ENCODE measurements around the gene DYNC2H1.

Gene DYNC2H1

DNA sequence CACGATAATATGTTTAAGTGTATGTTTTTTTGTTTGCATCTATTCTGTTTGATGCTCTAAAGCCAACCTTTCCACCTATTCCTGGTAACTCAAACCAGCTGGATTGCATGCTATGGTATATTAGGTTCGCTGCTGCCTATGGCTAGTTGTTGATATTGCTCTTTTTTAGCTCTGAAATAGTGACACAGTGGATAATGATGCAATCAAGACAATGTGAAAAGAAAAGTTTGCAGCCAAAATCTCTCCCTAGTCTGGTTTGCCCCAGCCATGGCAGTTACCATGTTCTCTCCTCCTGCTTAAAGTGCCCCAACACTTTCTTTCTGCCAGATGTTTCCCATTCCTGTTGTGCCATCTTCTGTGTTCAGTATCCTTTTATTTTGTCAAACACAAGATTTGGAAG lies 269.7 kb downstream of the DYNC2H1 start:
- DNase-seq (ENCODE audit: low spot score): no peak

DNA sequence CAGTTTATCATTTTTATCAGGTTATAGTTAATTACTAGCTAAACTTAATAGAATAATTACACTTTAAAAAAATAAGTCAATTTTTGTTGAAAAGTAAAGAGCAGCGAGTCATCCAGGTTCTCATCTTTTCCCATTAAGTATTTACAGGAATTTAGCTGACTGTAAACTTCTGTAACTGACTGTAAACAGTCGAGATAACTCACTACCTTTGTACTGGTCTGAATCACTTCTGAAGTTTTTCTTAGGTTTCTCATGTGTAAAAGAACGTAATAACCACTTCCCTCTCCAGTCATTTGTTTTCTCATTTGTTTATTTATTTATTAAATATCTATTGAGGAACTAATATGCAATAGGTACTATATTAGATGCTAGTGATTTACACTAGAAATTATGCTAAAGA lies 270.8 kb downstream of the DYNC2H1 start:
- DNase-seq (ENCODE audit: low spot score): no peak

DNA sequence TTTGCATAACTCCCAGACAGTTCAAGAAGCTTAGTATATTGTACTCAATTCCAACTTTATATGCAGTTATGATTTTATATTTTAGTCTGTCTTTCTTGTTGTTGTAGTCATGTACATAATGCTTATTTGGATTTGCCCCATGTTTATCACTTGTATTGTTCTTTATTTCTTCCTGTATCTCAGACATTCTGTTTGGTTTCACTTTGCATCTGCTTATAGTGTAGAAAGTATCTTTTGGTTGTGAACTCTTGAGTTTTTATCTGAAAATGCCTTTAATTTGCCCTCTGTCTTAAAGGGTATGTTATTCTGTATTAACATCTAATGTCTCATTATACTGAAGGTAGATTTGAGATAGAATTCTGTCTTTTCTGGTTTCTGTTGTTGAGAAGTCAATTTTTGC lies 275.4 kb downstream of the DYNC2H1 start:
- no peak for DNase-seq (ENCODE audit: low spot score)

DNA sequence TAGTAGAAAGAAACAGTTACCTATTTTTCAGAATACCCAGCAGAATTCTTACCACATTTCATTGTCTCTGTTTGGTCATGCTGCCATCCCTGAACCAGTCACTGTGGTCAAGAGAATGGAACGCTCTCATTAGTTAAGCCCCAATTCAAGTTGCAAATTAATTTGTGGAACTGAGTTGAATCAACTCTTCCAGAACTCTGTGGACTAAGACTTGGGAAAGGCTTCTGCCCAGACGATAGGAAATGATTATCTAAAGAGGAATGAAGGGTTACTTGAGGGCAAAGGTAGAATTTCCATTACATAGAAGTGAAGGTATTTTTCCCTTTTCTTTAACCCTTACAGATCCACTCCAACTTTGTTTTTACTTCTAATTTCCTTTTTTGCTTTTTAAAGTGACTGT lies 286.4 kb downstream of the DYNC2H1 start:
- DNase-seq (ENCODE audit: low spot score): no peak

DNA sequence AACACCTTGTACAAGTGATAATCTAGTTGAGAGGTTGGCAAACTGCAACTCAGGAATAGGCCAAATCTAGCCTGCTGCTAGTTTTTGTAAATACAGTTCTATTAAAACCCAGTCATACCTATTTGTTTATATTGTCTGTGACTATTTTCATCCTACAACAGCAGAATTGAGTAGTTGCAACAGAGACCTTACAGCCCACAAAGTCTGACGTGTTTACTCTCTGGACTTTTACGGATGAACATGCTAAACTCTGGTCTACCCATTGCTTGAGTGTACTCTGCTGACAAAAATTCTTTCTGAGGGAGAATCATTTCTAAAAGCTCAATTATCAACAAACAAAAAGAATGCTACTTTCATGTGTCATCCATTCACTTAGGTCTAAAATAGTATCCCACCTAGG lies 287.0 kb downstream of the DYNC2H1 start:
- DNase-seq (ENCODE audit: low spot score): no peak

DNA sequence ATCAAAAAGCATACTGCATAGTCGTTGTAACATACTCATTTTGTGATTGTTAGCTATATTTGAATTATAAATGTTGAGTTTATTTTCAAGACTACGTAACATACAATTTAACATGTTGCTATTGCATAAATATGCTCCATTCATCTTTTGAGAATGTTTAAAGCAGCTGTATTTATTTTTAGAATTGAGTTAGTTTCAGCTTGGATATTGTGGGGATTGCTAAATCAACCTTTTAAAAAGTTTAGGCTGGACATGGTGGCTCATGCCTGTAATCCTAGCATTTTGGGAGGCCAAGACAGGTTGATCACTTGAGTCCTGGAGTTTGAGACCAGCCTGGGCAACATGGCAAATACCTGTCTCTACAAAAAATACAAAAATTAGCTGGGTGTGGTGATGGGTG lies 288.1 kb downstream of the DYNC2H1 start:
- DNase-seq (ENCODE audit: low spot score): no peak

DNA sequence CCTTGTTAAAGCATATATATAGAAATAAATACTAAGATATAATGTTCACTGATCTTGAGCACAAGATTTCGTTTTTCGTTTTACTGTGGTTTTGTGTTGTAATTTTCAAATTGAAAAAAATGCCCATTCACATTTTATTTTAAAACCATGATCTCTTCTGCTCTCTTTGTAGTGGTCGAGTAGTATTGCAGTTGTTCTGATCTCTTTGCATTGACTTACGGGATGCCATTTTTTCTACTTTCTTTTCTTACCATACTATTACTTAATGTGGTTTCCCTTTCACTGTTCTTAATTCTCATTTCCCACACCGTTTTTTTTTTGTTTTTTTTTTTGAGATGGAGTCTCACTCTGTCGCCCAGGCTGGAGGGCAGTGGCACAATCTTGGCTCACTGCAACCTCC lies 289.6 kb downstream of the DYNC2H1 start:
- DNase-seq (ENCODE audit: low spot score): no peak

DNA sequence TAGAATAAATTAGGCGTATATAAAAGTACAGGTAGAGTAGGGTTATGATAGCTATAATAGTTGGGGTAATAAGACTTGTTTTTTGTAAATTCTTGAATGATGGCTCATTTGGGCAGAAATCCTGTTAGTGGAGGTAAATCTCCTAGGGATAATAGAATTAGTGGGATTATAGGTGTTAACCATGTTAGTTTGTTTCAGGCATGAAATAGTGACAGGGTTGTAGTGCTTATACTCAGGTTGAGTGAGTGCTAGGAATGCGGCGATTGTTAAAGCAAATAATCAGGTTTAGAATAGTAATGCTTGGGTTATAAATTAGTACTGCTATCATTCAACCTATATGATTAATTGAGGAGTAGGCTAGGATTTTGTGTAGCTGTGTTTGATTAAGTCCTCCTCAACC lies 297.1 kb downstream of the DYNC2H1 start:
- DNase-seq (ENCODE audit: low spot score): no peak

DNA sequence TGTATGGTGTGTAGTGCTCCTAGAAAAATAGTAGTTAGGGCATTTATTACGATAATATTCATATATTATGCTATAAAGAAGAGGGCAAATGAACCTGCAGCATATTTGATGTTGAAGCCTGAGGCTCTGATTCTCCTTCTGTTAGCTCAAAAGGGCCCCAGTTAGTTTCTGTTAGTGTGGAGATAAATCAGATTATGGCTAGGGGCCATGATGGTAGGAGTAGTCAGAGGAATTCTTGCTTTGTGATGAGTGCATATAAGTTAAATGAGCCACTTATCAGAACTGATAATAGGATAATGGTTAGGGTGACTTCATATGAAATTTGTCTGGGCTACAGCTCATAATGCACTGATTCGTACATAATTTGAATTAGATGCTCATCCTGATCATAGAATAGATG lies 298.4 kb downstream of the DYNC2H1 start:
- no peak for DNase-seq (ENCODE audit: low spot score)

DNA sequence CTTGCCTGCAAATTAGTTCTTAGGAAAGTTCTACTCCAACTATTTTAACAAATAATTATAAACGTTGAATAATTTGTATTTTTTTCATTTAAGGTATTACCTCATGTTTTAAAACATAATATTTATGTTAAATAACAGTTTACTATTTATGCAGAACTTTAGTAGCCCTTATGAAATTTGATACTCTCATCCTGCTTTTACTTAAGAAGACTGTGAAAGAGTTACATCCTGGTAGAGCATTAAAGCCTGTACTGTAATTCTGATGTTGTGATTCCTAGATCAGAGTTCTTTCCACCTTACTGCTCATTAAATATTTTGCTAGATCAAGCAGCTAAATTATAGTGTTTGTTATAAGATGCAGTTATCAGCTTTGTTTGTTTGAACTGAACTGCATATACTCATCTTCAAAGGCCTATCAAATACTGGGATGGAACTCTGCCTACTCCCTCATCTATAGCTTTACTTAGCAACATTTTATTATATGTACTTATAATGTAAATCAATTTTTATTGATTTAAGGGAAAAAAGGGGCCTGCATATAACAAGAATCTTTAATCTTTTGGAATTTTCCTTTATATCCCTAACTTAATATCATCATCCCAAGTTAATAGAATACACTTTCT lies 304.2 kb downstream of the DYNC2H1 start:
- no peak for DNase-seq (ENCODE audit: low spot score)

DNA sequence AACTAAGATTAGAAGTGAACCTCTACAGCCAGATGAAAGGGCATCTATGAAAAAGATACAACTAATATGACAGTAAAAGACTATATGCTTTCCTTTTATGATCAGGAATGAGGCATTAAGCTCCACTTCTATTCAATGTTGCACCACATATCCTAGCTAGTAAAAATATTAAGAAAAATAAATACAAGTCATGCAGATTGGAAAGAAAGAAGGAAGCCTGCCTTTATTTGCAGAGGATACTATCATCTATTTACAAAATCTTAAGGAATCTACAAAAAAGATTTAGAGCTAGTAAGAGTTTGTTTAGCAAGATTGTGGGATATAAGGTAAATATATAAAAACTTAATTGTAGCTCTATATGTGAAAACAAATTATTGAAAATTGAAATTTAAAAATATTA lies 308.8 kb downstream of the DYNC2H1 start:
- no peak for DNase-seq (ENCODE audit: low spot score)

DNA sequence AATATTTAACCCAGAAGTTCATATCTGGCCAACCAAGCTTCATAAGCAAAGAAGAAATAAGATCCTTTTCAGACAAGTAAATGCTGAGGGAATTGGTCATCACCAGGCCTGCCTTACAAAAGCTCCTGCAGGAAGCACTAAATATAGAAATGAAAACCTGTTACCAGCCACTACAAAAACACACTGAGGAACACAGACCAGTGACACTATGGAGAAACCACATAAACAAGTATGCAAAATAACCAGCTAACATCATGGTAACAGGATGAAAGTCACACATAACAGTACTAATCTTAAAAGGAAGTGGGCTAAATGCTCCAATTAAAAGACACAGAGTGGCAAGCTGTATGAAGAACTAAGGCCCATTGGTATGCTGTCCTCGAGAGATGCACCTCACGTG lies 311.4 kb downstream of the DYNC2H1 start:
- DNase-seq (ENCODE audit: low spot score): no peak

DNA sequence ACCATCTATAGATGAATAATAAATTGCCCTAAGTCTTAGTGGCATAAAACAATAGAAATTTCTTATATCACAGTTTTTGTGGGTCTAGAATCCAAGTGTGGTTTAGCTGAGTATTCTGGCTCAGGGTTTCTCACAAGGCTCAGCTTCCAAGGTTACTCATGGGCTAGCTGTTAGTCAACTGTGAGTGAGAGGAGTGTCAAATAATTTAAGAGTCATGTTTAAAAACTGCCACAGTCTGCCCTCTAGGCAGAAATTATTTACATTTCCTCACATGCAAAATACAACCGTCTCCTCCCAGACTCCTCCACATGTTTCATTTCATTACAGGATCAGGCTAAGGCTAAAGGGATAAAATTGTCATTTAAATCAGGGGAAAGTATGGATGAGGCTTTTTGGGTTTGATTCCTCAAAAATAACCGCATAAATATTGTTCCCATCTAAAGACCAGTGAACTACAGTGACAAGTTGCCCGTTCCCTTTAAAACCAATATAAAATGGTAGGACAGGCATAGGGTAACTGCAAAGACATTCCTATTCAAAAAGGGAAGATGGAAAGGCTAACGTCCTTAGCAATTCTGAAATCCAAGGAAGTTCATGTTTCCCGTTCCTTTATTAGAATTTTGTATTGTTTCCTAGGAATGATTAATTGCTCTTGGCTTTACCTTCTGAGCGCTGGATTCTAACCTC lies 324.3 kb downstream of the DYNC2H1 start:
- DNase-seq (ENCODE audit: low spot score): no peak

DNA sequence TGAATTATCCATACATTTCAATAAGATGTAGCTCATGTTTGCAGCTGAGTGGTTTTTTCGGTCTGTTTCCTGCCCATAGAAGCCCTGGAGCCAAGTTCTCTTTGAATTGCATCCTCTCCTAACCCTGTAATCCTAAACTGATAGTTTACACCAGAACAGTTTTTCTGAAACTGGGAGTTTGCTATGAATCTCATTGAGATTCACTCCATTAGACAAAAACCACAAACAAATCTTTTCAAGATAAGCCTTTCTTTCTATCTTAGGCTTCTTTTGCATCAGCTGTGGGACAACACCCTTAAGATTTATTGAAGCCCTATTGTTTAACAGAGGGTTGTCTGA lies 324.8 kb downstream of the DYNC2H1 start:
- no peak for DNase-seq (ENCODE audit: low spot score)

DNA sequence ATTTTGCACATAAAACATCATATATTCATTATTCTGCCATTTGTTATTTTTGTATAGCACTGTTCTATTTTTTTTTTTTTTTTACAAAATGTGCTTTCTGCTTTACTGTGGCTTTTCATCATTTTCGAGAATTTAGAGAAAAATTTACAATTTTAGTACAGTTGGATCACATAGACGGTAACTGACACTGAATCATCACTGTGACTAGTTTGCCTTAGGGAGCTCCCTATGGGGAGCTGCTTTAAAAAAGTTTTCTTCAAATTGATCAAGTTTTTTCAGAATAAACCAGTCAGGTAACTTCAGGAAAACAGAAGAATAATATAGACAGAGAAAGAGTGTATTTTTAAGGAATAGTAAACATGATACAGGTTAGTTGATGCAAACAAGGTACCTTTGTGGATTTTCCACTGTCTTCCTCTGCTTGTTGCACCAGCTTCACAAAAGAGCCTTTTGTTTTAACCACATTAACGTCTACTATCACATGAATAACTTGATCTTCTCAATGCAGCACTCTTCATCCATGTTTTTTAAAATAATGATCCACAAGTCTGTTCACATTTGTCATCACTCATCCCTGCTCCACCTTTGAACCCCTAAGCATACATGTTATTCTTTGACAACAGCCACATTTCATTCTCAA lies 327.0 kb downstream of the DYNC2H1 start:
- no peak for DNase-seq (ENCODE audit: low spot score)

DNA sequence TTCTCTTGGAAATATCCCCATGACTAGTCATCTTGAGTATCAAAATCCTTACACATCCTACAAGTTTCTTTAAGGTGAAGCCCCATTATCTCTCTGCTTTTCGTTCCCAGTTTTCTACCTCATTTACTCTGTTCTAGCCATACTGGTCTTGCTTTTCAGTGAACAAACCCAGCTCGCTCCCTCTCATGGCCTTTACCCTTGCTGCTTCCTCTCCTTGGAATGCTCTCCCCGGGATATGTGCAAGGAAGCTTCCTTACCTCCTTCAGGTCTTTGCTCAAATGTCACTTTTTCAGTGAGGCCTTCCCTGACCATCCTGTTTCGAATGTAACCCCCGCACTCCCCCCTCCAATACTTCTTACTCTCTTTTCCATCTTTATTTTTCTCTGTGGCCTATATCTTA lies 331.8 kb downstream of the DYNC2H1 start:
- no peak for DNase-seq (ENCODE audit: low spot score)

DNA sequence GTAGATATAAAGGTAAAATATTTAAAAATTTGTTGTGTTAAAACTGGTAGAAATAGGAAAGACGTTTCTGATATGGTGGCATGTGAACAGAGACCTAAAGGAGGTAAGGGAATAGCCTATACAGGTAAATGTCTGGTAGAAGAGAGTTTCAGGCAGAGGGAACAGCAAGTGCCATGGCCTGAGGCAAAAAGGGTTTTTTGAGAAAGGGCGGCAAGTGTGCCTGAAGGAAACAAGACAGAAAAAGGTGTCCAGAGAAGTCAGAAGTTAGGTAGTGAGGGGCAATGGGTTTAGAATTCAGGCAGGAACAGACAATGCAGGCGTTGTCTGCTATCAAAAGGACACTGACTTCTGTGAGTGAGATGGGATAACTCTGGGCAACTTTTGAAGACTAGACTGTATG lies 339.7 kb downstream of the DYNC2H1 start:
- no peak for DNase-seq (ENCODE audit: low spot score)

DNA sequence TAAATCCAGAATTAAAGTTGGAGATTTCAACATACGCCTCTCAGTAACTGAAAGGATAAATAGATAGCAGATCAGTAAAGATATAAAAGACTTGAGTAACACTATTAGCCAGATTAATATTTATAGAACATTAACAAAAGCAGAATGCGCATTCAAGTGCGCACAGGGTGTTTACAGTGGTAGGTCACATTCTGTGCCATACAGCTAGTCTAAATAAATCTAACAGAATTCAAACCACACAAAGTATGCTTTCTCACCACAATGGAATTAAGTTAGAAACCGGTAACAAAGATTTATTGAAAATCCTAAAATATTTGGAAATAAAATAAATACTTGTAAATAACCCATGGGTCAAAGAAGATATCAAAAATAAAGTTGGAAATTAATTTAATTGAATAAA lies 341.0 kb downstream of the DYNC2H1 start:
- no peak for DNase-seq (ENCODE audit: low spot score)

DNA sequence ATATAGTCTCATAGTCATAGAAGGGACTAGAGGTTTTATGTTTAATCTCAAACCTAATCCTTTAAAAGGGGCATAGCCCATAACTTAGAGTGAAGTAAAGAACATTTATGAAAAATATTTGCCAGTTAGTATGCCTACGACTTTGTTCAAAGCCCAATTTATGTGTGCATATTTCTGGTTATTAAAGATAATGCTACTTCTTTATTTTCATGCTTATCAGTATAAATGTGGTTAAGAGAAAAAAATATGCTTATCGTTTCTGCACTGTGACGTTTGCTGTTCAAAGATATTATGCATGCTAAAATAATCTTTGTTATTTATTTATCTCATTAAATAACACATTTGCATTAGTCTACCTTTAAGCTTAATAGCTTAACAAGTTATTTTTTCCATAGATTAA lies 343.9 kb downstream of the DYNC2H1 start:
- no peak for DNase-seq (ENCODE audit: low spot score)

DNA sequence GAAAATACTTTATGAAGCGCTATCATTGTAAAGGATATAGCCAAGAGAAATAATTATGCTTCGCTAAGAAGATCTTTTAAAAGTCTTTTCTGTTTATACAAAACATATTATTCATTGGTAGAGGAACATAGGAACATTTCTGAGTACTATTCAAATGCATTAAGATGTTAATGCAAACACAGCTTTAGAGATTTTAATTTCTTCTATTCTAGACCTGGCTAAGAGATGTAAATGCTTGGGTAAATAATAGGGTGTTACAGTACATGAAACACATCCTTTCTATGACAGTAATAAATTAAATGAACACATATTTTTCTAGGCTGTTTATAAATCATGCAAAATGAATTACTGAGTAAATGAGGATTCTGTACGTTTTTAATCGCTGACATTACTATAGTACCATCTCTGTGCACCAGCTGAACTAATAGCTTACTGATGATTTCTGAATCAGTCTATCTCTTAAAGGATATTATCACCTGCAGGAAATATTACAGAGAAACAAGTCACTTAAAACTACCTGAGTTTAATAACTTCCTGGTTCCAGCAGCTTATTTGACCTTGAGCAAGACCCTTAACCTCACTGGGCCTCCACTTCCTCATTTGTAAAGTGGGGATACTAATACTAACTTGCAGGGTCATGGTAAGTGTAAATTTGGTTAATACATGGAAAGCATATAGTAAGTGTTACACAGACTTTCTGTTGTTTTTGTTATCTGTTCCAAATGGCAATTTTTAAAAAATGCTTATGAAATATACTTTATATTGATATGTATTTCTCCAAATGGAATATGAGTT lies 344.9 kb downstream of the DYNC2H1 start:
- no peak for DNase-seq (ENCODE audit: low spot score)

DNA sequence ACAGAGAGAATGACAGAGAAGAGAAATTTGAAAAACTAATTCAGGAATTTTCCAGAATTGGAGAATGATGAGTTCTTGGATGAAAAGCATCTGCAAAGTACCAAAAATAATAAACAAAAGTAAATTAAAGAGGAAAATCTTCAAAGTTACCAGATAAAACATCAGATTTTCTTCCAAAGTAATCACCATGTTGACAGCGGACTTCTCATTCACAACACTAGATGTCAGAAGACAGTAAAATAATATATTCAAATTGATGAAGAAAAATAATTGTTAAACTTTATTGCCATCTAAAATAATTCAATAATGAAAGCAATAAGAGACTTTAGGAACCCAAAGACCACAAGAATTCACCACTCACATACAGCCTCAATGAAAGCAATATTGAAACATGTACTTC lies 355.2 kb downstream of the DYNC2H1 start:
- no peak for DNase-seq (ENCODE audit: low spot score)

DNA sequence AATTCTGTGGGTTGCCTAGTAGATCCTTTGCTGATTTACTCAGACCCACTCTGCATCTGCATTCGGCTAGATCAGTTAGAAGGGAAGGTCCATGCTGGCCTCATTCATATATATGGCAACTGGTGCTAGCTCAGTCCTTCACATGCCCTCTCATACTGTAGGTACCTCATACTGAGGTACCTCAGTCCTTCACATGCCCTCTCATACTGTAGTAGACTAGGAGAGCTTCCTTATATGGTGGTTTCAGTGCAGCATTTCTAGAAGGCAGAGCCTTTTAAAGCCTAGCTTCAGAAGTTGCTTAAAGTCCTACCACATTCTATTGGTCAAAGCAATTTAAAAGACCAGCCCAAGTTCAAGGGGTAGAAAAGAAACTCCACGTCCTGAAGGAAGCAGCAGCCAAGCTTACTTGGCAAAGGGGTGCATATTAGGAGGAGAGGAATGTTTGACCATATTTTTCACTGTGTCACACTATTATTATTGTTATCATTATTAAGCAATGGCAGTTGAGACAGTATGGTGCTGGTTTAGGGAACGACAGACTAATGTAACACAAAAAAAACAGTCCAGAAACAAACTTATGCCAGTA lies 356.4 kb downstream of the DYNC2H1 start:
- no peak for DNase-seq (ENCODE audit: low spot score)

DNA sequence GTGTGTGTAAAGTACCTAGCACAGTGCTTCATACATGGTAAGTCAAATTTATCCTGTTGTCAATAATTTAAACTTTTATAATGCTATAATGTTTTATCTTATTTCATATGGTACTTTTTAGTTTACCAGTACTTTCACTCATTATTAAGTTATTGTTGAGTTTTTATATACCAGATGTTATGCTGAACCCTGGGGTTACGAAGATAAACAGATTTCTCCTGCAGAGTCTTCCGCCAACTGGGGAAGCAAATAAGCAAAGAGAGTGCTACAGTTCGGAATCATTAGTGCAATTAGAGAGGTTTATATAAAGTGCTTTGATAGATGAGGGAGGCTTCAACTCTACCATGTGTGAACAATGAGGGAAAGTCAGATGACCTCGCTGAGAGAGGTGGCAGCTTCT lies 362.3 kb downstream of the DYNC2H1 start:
- no peak for DNase-seq (ENCODE audit: low spot score)
